EL (cell line): Measurements from ENCODE around the gene MYH7.

Experiments
- DNase-seq: peaks from one replicate; pipeline ENCODE4 v3.0.0-alpha.2; 2016

The MYH7 gene

GRCh38 chr14:23385642-23386265, 49.7 kb downstream of the MYH7 start:
- DNase-seq, result no peak

DNA sequence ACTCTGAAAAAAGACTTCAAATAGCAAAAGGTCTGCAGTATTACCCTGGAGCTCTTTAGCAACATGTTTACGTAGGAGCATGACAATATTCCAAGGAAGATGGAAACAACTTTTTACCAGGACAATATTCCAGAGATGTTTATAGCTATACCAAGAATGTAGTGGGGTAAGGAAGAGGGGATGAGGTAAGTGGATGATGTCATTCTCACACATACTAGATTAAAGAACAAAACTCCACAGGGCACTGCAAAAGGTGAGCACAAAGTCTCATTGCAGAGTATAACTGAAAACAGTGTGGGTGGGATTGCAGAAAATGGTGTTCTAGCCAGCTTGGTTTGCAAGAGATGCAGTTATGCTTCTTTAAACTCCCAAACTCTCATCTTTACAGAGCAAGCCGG, 50.2 kb downstream of the MYH7 start:
- no peak for DNase-seq

DNA sequence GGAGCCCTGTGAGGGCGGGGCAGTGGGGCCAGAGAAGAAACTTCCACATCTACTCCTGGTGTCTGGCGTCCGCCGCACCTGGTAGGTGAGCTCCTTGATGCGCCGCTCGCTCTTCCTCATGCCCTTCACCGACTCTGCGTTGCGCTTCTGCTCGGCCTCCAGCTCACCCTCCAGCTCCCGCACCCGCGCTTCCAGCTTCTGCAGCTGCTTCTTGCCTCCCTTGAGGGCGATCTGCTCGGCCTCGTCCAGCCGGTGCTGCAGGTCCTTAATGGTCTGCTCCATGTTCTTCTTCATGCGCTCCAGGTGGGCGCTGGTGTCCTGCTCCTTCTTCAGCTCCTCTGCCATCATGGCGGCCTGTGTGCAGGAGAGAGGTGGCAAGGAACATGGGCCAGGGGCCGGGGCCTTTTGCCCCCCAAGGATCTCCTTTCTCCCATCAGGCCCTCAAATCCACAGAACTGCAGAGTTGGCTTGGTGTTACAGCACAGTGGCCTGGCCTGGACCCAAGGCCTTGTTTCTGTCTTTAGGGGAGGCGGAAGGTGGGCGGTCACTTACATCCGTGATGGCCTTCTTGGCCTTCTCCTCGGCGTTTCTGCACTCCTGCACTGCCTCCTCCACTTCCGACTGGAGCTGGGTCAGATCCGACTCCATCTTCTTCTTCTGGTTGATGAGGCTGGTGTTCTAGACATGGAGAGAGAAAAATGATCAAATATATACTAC, 50.9 kb downstream of the MYH7 start:
- DNase-seq, result no peak

- DNase-seq, result no peak
Observed at GRCh38 chr14:23382731-23383440, 52.6 kb downstream of the MYH7 start.

GRCh38 chr14:23382276-23382675, 53.2 kb downstream of the MYH7 start:
- no peak for DNase-seq

DNA sequence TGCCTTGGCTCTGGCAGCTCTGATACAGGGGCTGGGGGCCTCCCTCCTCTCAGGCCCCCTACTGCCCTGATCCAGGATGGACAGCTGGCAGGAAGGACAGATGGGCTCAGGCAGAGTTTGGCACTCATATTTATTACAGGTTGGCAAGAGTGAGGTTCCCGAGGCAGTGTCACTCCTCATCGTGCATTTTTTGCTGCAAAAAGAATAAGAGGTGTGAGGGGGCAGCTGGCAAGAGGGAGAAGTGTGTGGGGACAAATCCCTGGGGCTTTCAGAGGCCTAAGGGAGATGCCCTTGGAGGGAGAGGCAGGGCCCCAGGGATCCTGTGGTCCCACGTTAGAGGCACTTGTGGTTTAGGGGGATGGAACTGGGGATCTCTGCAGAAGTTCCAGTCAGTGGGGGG, 53.6 kb downstream of the MYH7 start:
- DNase-seq, result no peak

- no peak for DNase-seq
Observed at GRCh38 chr14:23380976-23381375, 54.5 kb downstream of the MYH7 start.

DNA sequence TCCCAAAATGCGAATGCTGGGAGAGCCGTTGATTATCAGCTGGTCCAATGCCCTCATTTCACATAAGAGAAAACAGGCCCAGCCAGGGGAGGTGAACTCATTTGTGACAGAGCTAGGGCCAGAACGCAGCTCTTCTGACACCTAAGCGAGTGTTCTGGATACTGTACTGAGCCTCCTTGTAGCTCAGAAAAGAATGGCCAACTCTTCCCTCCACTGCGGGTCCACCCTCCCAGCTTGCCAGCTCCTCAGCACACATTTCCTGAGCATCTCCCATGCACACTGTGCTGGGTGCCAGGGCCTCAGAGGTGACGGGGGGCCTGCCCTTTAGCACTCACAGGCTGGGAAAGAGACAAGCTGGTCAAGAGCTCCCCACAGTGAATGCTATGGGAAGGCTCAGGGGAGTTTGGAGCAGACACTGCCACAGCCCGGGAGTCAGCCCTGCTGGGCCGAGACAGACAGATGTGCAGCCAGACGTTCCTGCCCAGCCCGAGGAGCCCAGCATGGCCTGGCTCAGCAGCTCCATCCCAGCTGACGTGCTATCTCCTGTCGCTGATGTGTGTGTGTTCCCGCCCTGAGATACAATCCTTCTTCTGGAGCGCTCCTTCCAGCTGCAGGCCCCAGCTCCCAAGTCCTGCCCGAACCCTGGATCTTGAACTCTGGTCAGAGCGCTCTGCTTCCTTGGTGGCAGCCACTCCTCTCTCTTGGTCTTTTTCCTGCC, 55.1 kb downstream of the MYH7 start:
- no peak for DNase-seq

- DNase-seq, result peak; percentile 28
Observed at GRCh38 chr14:23379366-23380196, 55.9 kb downstream of the MYH7 start.

- DNase-seq, result no peak
Observed at GRCh38 chr14:23378612-23379220, 56.7 kb downstream of the MYH7 start.

DNA sequence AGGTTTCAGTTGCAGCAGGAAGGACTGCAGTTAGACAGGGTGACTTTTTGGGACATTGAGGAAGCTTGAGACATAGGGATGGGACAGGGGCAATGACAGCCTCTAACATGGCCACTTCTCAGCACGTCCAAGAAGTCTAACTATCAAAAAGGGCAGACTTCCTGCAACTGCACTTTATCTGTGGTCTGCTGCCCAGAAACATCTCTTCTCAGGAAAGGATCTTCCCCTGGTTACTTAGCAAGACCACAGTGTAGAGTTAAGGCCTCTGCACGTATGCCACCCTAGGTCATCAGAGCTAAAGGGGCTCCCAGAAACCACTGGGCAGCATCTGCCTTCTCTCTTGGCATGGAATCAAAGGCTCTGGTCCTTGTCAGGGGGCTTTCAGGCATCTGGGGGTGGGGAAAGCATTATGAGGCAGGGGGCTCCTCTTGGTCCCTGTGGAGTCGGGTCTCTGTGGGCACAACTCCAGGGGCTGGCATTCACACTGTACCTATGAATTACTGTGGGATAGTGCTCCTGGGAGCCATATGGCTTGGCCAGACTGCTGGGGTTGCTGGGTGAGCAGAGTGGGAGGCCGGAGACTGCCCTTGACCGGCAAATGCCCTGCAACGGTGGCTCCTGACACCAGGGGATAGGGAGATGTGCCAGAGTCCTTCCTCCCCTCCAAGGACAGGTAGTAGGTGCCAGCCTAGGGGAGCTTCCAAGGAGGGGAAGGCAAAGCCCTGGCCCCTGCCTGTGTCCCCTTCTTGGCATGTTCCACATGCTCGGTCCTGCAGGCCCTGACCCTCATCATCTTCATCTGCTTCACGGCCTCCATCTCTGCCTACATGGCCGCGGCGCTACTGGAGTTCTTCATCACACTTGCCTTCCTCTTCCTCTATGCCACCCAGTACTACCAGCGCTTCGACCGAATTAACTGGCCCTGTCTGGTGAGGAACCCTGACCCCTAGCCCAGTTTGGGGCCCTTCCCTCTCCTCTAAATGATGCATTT, 57.6 kb downstream of the MYH7 start:
- no peak for DNase-seq

DNA sequence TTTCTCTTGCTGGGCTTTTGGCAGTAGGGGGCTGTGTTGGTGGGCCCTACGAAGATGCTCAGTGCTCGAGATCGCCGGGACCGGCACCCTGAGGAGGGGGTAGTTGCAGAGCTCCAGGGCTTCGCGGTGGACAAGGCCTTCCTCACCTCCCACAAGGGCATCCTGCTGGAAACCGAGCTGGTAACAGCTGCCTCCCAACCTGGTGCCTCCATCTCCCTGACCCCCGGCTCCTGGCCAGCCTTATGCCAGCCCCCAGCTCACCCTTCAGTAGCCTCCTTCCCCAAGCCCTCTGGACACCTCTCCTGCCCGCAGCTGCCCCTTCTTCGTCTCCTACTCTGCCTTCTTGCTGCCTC, 58.3 kb downstream of the MYH7 start:
- no peak for DNase-seq

- no peak for DNase-seq
Observed at GRCh38 chr14:23376482-23377197, 58.8 kb downstream of the MYH7 start, which contains the start of gene CMTM5. Gene CMTM5, plus strand, starts transcription at chr14:23377046. Its CDS starts 206 bp downstream, at chr14:23377252.

DNA sequence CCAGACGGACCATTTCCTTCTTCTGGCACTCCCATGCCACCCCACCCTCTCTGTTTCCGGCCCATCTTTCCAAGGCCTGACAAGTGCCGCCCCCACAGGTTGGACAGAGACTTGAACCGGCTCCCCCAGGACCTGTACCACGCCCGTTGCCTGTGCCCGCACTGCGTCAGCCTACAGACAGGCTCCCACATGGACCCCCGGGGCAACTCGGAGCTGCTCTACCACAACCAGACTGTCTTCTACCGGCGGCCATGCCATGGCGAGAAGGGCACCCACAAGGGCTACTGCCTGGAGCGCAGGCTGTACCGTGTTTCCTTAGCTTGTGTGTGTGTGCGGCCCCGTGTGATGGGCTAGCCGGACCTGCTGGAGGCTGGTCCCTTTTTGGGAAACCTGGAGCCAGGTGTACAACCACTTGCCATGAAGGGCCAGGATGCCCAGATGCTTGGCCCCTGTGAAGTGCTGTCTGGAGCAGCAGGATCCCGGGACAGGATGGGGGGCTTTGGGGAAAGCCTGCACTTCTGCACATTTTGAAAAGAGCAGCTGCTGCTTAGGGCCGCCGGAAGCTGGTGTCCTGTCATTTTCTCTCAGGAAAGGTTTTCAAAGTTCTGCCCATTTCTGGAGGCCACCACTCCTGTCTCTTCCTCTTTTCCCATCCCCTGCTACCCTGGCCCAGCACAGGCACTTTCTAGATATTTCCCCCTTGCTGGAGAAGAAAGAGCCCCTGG, 59.8 kb downstream of the MYH7 start:
- no peak for DNase-seq

DNA sequence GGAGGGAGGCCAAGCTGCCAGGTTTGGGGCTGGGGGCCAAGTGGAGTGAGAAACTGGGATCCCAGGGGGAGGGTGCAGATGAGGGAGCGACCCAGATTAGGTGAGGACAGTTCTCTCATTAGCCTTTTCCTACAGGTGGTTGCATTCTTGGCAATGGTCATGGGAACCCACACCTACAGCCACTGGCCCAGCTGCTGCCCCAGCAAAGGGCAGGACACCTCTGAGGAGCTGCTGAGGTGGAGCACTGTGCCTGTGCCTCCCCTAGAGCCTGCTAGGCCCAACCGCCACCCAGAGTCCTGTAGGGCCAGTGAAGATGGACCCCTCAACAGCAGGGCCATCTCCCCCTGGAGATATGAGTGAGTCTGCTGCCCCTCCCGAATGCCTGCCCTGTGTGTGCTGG, 62.4 kb downstream of the MYH7 start:
- DNase-seq, result no peak

DNA sequence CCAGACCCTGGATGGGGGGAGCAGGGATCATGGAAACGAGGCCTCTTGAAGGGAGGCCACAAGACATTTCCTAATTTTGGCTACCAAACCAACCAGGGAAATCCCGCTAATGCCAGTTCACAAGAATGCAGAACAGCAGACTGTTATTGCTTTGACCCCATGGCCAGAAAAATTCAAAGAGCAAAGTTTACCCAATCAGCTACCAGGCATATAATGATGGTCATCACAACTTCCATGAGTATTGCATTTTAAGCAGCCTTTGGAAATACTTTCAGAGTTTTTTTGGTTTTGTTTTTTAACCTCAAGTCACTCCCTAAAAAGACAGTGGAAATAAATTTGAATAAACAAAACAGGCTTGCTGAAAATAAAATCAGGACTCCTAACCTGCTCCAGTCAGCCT, 63.0 kb downstream of the MYH7 start, which contains the start of gene IL25:
TSS of gene IL25 (plus strand) at position 301 of the 400 bp plus-strand sequence.
- DNase-seq, result no peak

DNA sequence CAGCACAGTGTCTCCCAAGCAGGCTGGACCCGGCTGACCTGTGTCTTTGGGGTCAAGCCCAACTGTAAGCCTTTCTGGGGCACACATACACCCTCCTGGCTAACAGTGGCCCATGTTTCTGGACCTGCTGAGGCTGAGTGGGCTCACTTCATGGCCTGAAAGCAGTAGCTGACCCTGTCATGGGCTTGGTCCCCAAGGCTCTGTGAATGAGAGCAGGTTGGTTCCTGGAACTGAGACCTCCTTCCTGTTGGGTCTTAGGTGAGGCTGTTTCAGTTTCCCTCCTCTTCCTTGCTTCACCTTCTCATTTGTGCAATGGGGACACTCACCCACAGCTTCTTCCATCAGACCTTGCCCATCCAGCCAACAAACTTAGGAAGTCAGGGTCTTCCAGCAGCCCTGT, 63.6 kb downstream of the MYH7 start:
- no peak for DNase-seq

GRCh38 chr14:23370221-23370620, 65.2 kb downstream of the MYH7 start:
- DNase-seq, result no peak

GRCh38 chr14:23366426-23366921, 69.0 kb downstream of the MYH7 start:
- DNase-seq, result peak; percentile 66
